Skeletal muscle cell (primary cell): ENCODE data around the gene POLR2L.
A peak's percentile ranks its signal among the peaks of the same experiment; 100 is the strongest.

Experiments
- DNase-seq: peaks from one replicate; pipeline ENCODE4 v3.0.0-alpha.2; 2010; ENCODE audit warnings: low read depth
- H3K4me3 ChIP-seq: 2 replicates; pipeline ENCODE4 v1.5.1; 2011; ENCODE audit warnings: low read depth, mild to moderate bottlenecking, control low read depth, low read length, moderate library complexity

POLR2L gene

GRCh38 chr11:819129-819931 lies 23.0 kb downstream of the POLR2L start:
- H3K4me3 ChIP-seq: peak overlapping the region; percentile 75
- DNase-seq: no peak

GRCh38 chr11:818396-819128 lies 23.8 kb downstream of the POLR2L start, which contains the start of gene PNPLA2:
PNPLA2 (plus strand) TSS chr11:818914; CDS start chr11:819719, 805 bp downstream.
- peak within 1 kb of the TSS; percentile 75 for H3K4me3 ChIP-seq
- DNase-seq: no peak

GRCh38 chr11:816433-816779 lies 25.9 kb downstream of the POLR2L start:
- no peak for DNase-seq
- no peak overlapping the region for H3K4me3 ChIP-seq

GRCh38 chr11:815675-816432 lies 26.5 kb downstream of the POLR2L start:
- no peak overlapping the region for H3K4me3 ChIP-seq
- DNase-seq: no peak

GRCh38 chr11:813456-814096 lies 28.8 kb downstream of the POLR2L start:
- no peak for DNase-seq
- no peak overlapping the region for H3K4me3 ChIP-seq

- DNase-seq: no peak
- no peak overlapping the region for H3K4me3 ChIP-seq
These were observed 29.3 kb downstream of the POLR2L start for GRCh38 chr11:813072-813455.

GRCh38 chr11:812390-812789 lies 29.9 kb downstream of the POLR2L start:
- H3K4me3 ChIP-seq: no peak overlapping the region
- DNase-seq: no peak

GRCh38 chr11:811446-812245 lies 30.7 kb downstream of the POLR2L start:
- DNase-seq: no peak
- H3K4me3 ChIP-seq: peak overlapping the region; percentile 97

GRCh38 chr11:810040-810567 lies 32.2 kb downstream of the POLR2L start:
- peak overlapping the region; percentile 97 for H3K4me3 ChIP-seq
- no peak for DNase-seq

GRCh38 chr11:809287-810039 lies 32.9 kb downstream of the POLR2L start, which contains the start of gene RPLP2:
RPLP2 (plus strand) TSS chr11:809967; CDS start chr11:810235, 268 bp downstream.
- peak within 1 kb of the TSS; percentile 97 for H3K4me3 ChIP-seq
- DNase-seq: peak; percentile 87

- no peak for DNase-seq
- peak overlapping the region; percentile 97 for H3K4me3 ChIP-seq
These were observed 33.7 kb downstream of the POLR2L start for GRCh38 chr11:808427-809286.

GRCh38 chr11:804599-804964 lies 37.7 kb downstream of the POLR2L start:
- H3K4me3 ChIP-seq: peak overlapping the region; percentile 75
- no peak for DNase-seq

- peak overlapping the region; percentile 75 for H3K4me3 ChIP-seq
- no peak for DNase-seq
These were observed 38.3 kb downstream of the POLR2L start for GRCh38 chr11:803770-804598.

- no peak for DNase-seq
- H3K4me3 ChIP-seq: peak overlapping the region; percentile 75
These were observed 38.9 kb downstream of the POLR2L start for GRCh38 chr11:803467-803742.

GRCh38 chr11:802693-803466 lies 39.4 kb downstream of the POLR2L start:
- H3K4me3 ChIP-seq: peak overlapping the region; percentile 75
- DNase-seq: no peak
